IMR-90 (cell line): Measurements from ENCODE around the gene MUCL1.

Experiments
- BHLHE40 ChIP-seq: fragments of 150-350 bp; IDR thresholded peaks from 2 replicates; pipeline ENCODE4 v1.6.1; 2016; ENCODE audit warnings: mild to moderate bottlenecking, low read depth, low read length
- CEBPB ChIP-seq: IDR thresholded peaks from 2 replicates; pipeline ENCODE4 v1.6.1; 2012; ENCODE audit warnings: low read depth, low read length, improper control_type of control experiment
- CHD1 ChIP-seq: IDR thresholded peaks from 2 replicates; pipeline ENCODE4 v1.6.1; 2012; ENCODE audit warnings: low read depth, low read length, improper control_type of control experiment
- CTCF ChIP-seq: conservative IDR thresholded peaks from 2 replicates; pipeline ENCODE4 v1.5.1; 2012; ENCODE audit warnings: mild to moderate bottlenecking, low read depth, low read length, improper control_type of control experiment
- ELK1 ChIP-seq: fragments of 150-350 bp; IDR thresholded peaks from 2 replicates; pipeline ENCODE4 v1.6.1; 2016; ENCODE audit warnings: low read depth, mild to moderate bottlenecking, low read length, moderate library complexity, borderline replicate concordance
- FOS ChIP-seq: fragments of 150-350 bp; IDR thresholded peaks from 2 replicates; pipeline ENCODE4 v1.6.1; 2016; ENCODE audit warnings: low read depth, low read length
- MAZ ChIP-seq: IDR thresholded peaks from 2 replicates; pipeline ENCODE4 v1.6.1; 2012; ENCODE audit warnings: low read depth, mild to moderate bottlenecking, low read length, improper control_type of control experiment, moderate library complexity, borderline replicate concordance
- MXI1 ChIP-seq: IDR thresholded peaks from 2 replicates; pipeline ENCODE4 v1.6.1; 2012; ENCODE audit warnings: low read depth, mild to moderate bottlenecking, low read length, moderate library complexity, borderline replicate concordance
- POLR2A ChIP-seq: IDR thresholded peaks from 2 replicates; pipeline ENCODE4 v1.6.1; 2012; ENCODE audit warnings: mild to moderate bottlenecking, low read depth, low read length
- RAD21 ChIP-seq: IDR thresholded peaks from 2 replicates; pipeline ENCODE4 v1.6.1; 2012; ENCODE audit warnings: low read length, improper control_type of control experiment
- RCOR1 ChIP-seq: IDR thresholded peaks from 2 replicates; pipeline ENCODE4 v1.6.1; 2012; ENCODE audit warnings: mild to moderate bottlenecking, low read length, improper control_type of control experiment; ENCODE audit not compliant: insufficient replicate concordance
- RFX5 ChIP-seq: IDR thresholded peaks from 2 replicates; pipeline ENCODE4 v1.8.0; 2012; ENCODE audit warnings: low read depth, mild to moderate bottlenecking, low read length, moderate library complexity
- SMC3 ChIP-seq: fragments of 150-350 bp; IDR thresholded peaks from 2 replicates; pipeline ENCODE4 v1.6.1; 2016; ENCODE audit warnings: low read depth, mild to moderate bottlenecking, antibody characterized with exemption, low read length, moderate library complexity

- no peak for TF ChIP-seq CTCF
- no peak for TF ChIP-seq RAD21
- TF ChIP-seq MAZ: no peak
- TF ChIP-seq CEBPB: no peak
- no peak for TF ChIP-seq FOS
- TF ChIP-seq POLR2A: no peak
- no peak for TF ChIP-seq RFX5
- no peak for TF ChIP-seq BHLHE40
- TF ChIP-seq MXI1: no peak
- TF ChIP-seq SMC3: no peak
- TF ChIP-seq ELK1: no peak
- TF ChIP-seq CHD1: no peak
- no peak for TF ChIP-seq RCOR1
These were observed 7.6 kb downstream of the MUCL1 start for GRCh38 chr12:54861927-54862326.
